Right kidney (tissue), 1 donor: ENCODE results near the gene ATXN7L3.

Experiments used
- DNase-seq: peaks from one replicate; pipeline ENCODE4 v3.0.0-alpha.2; 2016

The ATXN7L3 gene

DNA sequence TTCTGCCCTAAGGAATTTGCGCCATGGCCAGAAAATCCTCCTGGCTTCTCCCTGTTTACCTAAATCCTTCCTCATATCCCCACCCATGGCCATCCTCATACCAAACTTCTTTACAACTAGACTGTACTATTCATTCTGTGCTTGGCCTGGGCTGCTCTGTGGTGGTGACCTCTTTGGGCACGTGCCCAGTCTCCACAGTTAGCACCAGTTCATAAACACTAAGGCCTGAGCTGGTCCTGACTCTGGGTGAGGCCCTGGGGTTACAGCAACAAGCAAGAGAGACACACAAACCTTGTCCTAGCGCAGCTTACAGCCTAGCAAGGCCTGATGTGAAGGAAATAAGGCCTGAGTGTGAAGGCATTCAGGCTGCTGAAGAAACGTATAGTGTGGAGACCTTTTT is 3.1 kb upstream of the ATXN7L3 start:
- no peak for DNase-seq

DNA sequence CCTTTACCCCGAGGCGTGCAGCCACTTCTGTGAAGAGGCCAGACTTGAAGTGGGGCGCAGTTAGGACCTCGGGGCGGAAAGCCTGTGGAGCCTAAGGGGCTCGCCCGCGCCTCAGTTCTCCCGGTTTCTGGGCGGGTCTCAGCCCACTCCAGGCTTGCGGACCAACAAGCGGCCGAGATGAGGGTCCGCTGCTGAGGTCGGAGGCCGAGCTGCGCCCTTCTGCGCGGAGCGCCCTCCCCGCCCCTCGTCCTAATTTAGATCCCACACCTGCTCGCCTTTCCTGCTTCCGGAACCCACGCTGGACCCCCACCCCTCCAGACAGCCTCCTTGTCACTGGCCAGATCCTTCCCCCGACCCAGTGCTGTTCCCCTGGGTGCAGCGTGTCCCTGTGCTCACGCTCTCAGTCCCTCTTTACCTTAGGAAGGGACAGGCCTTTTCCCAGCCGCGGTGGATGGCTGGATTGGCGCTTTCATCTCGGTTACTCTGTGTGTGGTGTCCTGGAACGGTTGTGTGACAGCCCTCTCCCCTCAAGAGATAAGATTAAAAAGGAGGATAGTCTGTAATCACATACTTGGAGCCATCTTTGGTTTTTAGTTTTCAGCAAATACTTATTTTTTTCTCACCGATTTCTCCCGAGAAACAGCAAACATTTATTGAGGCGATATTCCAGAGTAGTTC is 933 bp upstream of the ATXN7L3 start:
- DNase-seq = peak; percentile 69

DNA sequence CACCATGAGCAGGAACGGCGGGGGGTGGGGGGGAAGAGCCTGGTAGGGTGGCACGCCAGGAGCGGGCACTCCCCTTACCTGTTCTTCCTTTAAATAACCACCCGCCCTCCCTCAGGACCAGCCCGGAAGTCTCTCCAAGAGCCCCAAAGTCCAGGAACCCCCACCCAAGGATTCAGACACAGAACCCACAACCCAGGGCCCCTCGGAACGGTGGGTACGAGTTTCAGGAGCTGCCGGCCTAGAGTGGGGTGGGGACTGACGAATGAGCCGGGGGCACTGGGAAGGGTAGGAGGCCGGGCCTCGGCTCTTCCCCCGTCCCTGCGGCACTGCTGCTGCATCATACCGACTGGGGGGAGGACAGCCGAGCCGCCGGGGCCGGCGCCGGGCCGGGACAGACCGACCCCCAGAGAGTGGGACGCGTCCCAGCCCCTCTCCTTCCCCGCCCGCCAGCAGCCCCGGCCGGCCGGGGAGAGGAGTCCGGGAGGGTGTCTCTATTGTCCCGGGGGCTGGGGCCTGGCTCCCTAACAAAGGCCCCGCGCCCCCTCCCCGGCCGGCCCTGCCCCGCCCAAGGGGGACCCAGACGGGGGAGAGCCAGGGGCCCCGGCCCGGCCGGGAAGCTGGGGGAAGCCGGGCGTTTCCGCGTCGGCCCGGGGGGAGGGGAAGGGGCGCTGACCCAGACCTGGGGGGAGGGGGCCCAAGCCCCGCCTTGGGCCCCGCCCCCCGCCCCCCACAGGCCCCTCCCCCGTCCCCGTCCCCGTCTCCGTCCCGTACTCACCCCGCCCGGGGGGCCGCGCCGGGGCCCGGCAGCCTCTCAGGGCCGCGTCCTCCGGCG is 747 bp downstream of the ATXN7L3 start:
- DNase-seq = peak; percentile 76

DNA sequence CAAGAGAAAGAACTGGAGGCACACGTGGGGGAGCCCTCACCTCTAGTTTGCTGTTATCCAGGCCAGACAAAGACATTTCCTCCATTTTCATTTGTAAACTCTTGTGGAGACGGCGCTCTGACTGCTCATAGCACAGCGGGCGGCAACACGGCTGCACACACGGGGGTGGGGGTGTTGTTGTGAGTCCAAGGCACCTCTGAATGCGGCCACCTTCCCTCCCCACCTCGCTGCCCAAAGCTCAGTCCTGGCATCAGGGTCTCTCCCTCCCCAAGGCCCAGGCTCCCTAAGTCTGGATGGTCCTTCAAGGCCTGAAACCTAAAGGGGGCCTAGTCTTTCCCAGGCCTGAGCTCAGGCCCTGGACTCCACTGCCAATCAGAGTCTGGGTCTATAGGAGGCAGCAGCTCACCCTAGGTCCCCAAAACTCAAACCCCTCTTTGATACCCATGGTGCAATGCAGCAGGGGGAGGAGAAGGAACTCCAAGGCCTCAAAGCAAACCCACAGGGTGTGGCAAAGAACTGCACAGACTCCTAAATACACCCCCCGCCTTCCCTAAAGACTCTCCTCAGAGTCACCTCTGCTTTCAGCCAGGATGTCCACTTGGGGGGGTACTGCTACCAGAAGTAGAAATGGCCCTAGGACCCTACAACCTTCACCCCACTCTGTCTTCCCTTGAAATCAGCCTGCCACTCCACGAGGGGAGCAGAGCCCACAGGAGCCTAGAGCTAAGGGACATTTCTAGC is 1.5 kb downstream of the ATXN7L3 start:
- peak; percentile 34 for DNase-seq

DNA sequence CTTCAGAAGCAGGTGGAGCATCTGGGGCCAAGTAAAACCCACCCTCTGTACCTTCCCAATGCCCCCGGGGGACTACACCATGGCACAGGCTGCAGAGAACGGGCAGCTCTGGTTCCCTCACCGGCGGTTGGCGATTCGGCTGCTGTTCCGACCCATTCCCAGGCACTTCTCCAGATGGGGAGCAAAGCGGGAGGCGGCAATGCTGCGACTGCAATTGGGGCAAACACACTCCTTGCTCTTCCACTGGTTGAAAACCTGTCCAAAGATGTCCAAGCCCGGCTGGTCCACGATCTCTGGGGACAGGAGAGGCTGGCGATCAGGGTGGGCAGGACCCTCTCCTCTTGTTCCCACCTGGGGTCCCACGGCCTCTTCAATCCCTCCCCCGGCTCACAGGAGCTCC is 2.6 kb downstream of the ATXN7L3 start:
- DNase-seq = no peak

DNA sequence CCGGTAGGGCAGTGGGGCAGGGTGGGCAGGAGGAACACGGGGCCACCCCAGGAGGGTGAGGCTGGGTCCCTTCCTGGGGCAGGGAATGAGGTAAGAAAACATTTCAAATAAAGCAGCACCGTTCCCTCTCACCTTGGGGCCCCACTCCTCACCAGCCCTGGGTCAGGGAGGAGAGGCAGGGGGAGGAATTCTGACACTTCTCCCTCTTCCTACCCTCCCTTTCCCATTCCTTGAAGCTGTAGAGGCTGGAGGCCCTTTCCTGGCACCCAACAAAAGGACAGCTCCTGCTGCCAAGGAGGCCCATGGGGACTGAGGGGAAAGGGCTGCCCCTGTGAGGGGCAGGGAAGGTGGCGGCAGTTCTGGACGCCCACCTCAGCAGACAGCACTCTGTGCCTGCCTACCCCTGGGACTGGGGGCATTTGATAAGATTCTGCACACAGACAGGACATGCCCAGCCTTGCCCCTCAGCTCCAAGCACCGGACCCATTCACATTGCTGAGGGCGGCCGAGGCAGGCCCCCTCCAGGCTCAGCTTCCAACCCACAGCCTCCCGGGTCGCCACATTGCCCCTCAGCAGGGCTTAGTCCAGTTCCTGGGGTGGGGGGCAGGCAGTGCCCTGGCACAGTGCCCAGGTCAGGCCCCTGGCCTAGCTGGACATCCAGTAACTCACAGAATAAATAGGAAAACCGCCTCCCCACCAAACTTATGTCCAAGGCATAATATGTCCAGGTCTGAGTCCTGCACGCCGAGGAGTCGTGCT is 6.2 kb downstream of the ATXN7L3 start:
- no peak for DNase-seq

DNA sequence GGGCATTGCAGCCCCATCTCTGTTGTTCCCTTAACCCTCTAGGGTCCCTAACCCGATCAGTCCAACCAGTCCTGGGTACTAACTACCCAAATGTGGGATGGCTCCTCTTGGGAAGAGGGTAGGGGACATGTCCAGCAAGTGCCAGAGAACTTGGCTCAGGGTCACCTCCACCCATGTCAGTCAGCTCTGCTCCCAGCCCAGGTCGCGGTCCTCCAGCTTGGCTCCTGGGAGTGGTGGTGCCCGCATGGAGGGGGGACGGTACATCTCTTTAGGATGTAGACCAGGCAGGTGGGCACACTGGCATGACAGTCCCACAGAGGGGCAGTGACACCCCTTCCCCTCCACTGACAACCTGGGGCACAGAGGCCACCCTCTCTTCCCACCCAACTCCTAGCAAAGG is 6.9 kb downstream of the ATXN7L3 start:
- no peak for DNase-seq

DNA sequence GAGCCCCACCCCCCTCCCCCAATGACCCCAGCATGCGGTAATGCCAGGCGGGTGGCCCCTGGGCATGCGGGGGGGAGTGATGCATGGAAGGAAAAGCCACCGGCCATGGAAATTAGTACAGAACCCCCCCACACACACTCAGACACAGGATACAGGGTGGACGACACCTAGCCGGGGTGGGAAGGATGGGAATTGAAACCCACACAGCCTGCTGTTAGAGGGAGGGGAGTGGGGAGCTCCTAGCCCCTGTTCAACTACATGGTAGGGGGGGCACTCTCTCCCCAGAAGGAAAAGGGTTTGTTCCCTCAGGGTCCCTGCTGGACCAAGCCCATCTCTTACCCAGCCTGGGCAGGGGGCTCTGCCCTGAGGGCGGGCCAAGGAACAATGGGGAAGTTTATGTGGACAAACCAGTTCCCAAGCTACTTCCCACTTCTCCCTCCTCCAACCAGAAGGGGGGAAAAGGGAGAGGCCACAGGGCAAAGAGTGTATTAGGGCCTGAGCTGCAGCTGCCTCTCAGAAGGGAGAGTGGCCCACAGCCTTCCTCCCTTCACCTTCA is 7.7 kb downstream of the ATXN7L3 start:
- no peak for DNase-seq

DNA sequence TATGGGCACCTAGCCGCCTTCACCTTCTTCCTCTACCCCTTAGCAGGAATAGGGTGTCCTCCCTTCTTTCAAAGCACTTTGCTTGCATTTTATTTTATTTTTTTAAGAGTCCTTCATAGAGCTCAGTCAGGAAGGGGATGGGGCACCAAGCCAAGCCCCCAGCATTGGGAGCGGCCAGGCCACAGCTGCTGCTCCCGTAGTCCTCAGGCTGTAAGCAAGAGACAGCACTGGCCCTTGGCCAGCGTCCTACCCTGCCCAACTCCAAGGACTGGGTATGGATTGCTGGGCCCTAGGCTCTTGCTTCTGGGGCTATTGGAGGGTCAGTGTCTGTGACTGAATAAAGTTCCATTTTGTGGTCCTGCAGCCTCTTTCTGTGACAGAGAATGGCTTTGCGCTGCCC is 8.3 kb downstream of the ATXN7L3 start:
- no peak for DNase-seq

DNA sequence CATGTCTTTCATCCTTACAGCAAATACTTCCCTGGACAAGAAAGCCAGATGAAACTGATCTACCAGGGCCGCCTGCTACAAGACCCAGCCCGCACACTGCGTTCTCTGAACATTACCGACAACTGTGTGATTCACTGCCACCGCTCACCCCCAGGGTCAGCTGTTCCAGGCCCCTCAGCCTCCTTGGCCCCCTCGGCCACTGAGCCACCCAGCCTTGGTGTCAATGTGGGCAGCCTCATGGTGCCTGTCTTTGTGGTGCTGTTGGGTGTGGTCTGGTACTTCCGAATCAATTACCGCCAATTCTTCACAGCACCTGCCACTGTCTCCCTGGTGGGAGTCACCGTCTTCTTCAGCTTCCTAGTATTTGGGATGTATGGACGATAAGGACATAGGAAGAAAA is 9.2 kb downstream of the ATXN7L3 start:
- DNase-seq = no peak

DNA sequence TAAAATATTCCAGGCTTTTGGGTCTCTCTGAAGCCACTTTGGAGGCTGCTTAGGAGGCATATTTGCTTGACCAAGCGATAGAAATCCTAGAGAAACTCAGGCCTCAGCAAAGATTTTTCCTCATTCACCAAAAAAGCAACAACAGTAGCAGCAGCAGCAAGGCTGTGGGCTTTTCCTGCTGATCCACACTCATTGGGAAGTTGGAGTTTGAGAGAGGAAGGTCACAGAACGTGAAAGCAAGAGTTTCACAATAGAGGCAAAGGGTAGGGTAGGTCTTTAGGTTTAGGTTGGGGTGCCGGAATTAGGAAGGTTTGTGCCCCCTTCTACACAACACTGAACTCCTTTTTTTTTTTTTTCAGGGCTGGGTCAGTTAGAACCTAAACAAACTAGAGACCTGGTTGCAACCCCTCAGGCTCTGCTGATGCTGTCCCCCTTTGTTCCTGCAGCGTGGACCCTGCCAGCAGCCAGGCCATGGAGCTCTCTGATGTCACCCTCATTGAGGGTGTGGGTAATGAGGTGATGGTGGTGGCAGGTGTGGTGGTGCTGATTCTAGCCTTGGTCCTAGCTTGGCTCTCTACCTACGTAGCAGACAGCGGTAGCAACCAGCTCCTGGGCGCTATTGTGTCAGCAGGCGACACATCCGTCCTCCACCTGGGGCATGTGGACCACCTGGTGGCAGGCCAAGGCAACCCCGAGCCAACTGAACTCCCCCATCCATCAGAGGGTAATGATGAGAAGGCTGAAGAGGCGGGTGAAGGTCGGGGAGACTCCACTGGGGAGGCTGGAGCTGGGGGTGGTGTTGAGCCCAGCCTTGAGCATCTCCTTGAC is 10.9 kb downstream of the ATXN7L3 start:
- DNase-seq = no peak

DNA sequence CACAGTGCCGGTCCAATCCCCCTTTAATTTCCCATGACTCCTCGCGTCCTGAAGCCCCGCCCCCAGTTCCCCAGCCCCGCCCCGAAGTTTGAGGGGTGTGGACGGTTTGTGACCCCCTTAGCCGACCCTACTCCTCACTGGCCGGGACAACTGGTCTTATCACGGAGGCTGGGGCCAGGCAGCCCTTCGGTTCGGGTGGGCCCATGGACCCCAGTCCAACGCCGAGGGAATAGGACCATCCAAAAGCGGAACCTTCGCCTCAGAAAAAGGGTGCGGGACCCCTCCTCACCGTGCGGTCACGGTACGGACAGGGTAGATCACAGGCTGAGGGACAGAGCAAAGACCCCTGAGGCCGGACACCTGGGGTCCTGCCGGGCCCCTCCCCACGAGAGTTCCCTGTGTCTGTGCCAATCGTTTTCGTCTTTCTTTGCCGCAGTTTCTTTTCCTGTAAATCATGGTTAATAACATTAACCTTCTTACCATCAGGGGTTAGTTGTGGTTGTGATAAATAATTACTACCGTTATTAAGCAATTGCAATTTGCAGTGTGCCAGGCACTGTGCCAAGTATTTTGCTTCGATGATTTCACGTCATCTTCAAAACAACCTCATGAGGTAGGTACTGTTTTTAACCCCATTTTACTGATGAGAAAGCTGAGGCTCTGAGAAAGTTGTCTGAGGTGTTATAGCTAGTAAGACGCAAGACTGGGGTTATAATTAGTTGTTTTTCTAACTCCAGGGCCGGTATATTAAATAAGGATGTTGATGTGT is 12.4 kb downstream of the ATXN7L3 start:
- DNase-seq = no peak

DNA sequence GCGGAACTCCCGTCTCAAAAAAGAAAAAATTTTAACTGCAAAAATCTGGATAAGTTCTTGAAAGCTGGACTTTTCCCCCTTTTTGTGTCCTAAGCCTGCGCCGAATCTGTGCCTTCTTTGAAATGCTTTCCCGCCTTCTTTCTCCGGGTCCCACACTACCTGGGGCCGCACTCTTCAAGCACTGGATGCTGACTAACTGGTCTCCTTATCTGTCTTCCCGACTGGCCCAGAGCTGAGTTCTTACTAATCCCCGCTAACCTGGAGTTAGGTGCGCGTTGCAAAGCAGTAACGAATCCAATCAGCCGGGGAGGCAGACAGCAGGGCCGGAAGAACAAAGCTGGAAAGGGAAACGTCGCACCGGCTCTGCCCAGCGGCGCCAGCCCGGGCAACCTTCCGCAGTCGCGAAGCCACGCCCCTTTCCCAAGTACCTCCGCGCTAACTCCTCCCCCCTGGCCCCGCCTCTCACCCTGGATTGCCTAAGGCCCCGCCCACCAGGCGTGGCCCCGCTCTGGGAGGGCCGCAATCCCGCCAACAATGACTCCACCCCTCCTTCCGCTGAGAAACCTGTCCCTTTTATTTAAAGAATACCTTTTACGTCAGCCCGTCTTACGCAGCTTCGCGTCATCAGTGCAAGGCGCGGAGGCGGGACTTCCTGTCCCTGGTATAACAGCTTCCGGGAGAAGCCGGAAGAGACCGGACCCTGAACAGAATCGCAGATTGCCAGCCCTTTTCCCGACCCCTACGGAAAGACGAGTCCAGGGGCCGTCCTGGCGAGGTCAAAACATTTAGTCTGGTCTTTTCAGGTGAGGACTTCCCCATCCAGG is 13.2 kb downstream of the ATXN7L3 start, which contains the start of gene TMUB2:
Gene TMUB2 (plus strand): TSS at position 666 of the 824 bp plus-strand sequence. CDS start 737 bp downstream, outside the sequence.
- peak; percentile 97 for DNase-seq

DNA sequence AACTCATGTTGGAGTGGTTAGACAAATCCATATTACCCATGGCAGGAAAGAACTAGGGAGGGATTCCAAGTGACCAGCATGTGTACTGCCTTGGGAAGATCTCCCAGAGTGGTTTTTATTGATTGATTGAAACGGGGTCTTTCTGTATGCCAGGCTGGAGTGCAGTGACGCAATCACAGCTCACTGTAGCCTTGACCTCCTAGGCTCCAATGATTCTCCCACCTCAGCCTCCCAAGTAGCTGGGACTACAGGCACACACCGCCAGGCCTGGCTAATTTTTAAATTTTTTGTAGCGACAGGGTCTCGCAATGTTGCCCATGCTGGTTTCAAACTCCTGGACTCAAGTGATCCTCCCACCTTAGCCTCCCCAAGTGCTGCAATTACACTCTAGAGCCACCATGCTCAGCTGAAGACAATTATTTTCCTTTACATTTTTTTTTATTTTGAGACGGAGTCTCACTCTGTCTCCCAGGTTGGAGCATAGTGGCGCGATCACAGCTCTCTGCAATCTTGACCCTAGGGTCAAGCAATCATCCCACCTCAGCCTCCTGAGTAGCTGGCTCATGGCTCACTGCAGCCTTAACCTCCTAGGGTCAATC is 15.4 kb downstream of the ATXN7L3 start:
- DNase-seq = no peak

DNA sequence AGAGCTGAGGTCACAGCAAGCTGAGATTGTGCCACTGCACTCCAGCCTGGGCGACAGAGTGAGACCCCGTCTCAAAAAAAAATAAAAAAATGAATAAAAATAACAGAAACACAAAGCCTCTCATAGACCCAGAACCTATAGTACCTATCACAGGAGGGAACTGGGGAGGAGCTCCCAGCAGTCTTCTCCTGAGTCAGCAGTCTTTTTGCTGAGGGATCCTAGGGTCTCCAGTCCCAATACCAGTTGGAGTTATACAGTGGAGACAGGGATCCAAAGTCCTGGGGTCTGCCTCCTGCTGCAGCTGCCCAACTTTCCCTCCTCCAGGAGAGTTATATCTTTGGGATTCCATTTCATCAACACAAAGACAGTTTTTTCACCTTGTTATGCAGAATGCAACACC is 16.7 kb downstream of the ATXN7L3 start:
- DNase-seq = no peak

DNA sequence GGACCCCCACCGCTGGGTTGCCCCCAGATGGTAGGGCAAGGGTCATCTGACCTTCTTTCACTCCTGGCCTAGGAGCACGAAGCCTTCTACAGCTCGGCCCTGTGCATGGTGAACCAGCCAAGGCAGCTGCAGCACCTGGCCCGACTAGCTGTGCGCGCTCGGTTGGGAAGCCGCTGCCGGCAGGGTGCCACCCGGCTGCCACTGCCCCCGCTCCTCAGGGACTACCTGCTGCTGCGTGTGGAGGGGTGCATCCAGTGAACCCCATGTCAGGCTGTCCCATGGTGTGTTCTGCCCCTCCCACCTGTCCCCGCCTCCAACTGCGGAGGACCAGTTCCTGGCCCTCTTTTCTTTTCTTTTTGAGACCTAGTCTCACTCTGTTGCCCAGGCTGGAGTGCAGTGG is 21.6 kb downstream of the ATXN7L3 start:
- DNase-seq = no peak

DNA sequence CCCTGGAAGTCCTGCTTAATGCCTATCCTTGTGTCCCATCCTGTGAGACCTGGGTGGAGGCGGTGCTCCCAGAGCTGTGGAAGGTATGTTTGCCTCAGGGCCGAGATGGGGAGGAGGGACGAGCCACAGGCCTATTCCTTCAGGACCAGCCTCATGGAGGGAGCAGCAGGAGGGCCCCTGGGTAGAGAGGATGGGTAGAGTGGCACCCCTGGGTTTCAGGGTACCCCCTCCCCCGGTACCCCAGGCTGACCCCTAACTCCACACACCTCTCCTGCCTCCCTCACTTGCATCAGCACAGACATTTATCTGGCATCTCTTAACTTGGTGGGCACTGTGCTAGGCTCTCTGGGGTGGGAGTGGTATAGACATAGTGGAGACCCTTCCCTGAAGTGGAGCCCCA is 22.0 kb downstream of the ATXN7L3 start:
- DNase-seq = no peak

DNA sequence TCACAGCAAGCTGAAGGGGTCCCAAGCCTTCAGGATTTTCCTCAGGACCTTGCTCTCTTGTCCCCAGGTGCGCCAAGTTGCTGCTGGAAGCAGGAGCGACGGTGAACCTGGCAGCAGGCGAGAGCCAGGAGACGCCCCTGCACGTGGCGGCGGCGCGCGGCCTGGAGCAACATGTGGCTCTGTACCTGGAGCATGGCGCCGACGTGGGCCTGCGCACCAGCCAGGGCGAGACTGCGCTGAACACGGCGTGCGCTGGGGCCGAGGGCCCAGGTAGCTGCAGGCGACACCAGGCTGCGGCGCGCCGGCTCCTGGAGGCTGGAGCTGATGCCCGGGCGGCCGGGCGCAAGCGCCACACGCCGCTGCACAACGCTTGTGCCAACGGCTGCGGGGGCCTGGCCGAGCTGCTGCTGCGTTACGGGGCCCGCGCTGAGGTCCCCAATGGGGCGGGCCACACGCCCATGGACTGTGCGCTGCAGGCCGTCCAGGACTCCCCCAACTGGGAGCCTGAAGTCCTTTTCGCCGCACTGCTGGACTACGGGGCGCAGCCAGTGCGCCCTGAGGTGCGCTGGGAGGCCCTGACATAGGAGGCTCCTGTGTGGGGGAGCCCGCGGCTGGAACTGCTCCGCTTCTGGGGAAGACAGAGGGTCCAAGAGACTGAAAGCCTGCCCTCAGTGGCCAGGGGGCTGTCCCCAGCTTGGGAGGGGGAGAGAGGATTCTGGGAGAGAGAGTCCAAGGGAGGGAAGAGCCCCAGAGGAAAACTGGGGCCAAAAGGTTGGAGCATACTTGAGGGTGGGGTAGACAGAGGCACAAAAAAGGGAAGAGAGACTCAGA is 22.8 kb downstream of the ATXN7L3 start:
- DNase-seq = no peak
